GM21390 (cell line): ENCODE data around the gene SUB1.
A peak's percentile ranks its signal among the peaks of the same experiment; 100 is the strongest.
"Not testable (repeated sequence)": the region's sequence is repeated elsewhere in the genome, so short reads cannot be mapped to it uniquely, and the experiment has no call there.

Experiments used
- ATAC-seq: cut with Tn5 transposase; IDR thresholded peaks from one replicate; pipeline ENCODE4 v1.9.1; 2021; ENCODE audit not compliant: unreplicated experiment

SUB1 gene

GRCh38 chr5:32585446-32586275 lies at the start of gene SUB1:
SUB1 (plus strand) TSS chr5:32585557; CDS start chr5:32588513, 2,956 bp downstream.
- ATAC-seq = peak; percentile 44

DNA sequence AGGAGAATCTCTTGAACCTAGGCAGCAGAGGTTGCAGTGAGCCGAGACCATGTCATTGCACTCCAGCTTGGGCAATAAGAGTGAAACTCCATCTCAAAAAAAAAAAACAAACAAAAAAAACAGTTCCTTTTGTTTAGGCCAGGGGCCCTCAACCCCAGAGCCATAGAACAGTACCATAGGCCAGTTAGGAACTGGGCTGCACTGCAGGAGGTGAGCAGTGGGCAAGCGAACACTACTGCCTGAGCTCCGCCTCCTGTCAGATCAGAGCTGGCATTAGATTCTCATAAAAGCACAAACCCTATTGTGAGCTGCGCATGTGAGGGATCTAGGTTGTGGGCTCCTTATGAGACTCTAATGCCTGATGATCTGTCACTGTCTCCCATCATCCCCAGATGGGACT lies 49.1 kb upstream of the SUB1 start:
- no peak for ATAC-seq

- ATAC-seq = peak; percentile 24
These were observed 47.8 kb upstream of the SUB1 start for GRCh38 chr5:32537437-32538029.

- ATAC-seq = peak; percentile 69
These were observed 47.3 kb upstream of the SUB1 start for GRCh38 chr5:32538031-32538547.

DNA sequence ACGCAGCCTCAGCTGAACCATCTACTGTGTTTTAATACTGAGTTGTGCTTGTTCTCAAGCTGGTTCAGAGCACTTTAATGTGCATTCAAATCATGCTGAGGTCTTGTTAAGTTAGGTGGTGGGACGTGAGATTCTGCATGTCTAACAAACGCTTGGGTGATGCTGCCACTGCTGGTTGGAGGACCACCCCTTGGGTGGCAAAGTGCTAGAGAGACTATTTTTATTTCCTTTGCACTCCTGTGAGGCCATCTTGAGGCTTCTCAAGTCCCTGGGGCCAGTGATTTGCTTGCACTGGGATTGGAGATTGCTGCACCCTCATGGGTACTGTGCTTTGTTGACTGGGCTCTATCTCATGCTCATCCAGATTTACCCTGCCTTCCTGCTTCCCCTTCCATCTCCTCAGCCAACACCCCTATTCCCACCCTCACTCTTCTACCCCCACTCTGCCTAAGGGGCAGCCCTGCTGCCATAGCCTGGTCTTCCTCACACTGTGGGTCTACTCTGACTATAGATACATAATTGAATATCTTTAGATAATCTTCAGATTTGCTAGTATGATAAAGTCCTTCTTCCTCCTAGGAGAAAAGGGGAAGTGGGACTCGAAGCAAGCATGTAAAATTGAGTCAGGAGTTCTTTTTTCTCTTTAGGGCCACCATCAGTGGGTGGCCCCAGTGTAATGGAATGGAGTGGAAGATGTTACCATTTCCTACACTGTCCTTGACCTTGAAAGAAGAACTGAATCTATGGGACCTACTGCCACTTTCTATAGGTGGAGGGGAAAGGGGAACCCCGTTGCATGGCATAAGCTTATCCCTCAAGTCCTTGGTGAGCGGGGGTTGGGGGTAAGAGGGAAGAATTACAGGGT lies 45.1 kb upstream of the SUB1 start:
- ATAC-seq = peak; percentile 17

- ATAC-seq = no peak
These were observed 44.1 kb upstream of the SUB1 start for GRCh38 chr5:32541241-32541640.

DNA sequence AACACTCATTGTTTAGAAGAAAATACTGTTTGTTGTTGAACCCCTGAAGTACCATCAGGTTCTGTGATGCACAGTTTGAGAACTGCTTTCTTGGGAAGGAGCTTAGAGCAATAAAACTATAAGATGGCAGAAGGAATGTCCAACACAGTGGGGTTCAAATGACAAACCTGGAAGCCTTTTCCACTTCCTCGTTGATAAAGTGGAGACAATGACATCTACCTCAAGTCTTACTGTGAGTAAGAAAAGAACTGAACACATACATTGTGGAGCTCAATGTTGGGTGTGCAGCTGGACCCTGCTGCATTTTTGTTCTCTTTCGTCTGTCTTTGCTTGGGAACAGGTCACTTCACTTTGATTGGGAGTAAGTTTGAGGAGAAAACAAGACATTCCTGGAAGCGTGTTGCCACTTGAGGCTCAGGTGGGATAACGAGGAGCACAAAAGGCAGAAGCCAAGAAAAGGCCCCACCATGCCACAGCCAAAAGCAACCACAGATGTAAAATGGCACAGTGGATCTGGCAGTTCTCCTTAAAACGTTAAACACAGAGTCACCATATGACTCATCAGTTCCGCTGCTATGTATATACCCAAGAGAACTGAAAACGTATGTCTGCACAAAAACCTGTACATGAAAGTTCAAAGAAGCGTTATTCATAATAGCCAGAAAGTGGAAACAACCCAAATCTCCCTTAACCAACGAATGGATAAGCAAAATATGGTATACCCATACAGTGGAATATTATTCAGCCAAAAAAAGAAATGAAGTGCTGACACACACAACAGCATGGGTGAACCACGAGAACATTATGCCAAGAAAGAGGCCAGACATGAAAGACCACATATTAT lies 42.9 kb upstream of the SUB1 start:
- peak; percentile 69 for ATAC-seq

- no peak for ATAC-seq
These were observed 42.1 kb upstream of the SUB1 start for GRCh38 chr5:32543291-32543690.

GRCh38 chr5:32545102-32545800 lies 40.1 kb upstream of the SUB1 start:
- ATAC-seq = no peak

DNA sequence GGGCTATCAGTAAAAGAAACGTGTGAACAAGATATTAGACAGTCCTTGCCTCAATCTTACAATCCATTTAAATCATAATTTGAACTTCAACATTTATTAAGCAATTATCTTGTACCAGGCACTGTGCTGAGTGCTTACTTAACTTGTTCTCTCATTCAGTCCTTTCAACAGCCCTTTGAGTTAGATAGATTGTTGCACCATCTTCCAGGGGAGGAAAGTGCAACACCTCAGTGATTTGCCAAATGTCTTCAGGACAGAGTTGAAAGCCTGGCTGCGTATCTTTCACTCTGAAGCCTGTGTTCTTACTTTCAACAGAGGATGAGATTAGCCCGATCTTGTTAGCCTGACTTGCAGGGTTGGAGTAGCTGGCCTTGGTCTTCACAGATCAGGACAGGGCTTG lies 34.2 kb upstream of the SUB1 start:
- no peak for ATAC-seq

DNA sequence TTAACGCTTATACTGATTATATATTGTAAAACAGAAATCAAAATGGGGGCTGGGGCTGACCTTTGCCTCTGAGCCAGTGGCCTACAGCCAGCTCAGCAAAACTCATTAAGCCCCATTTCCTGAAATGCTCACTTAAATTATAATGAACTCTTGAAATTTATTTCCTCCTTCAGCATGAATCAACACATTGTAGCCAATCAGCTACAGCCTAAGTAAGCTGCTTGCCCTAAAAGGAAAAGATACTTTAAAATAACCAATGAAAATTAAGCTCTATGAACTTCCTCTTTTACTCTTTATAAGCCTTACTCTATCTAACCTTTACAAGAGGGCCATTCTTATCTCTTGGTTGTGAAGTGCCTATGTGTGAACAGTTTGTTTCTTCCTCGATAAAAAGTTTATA lies 33.5 kb upstream of the SUB1 start:
- no peak for ATAC-seq

DNA sequence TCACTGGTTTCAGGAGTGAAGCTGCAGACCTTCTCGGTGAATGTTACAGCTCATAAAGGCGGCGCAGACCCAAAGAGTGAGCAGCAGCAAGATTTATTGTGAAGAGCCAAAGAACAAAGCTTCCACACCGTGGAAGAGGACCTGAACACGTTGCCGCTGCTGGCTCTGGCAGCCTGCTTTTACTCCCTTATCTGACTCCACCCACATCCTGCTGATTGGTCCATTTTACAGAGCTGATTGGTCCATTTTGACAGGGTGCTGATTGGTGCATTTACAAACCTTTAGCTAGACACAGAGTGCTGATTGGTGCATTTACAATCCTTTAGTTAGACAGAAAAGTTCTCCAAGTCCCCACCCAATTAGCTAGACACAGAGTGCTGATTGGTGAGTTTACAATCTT lies 32.9 kb upstream of the SUB1 start:
- ATAC-seq = not testable (repeated sequence)

DNA sequence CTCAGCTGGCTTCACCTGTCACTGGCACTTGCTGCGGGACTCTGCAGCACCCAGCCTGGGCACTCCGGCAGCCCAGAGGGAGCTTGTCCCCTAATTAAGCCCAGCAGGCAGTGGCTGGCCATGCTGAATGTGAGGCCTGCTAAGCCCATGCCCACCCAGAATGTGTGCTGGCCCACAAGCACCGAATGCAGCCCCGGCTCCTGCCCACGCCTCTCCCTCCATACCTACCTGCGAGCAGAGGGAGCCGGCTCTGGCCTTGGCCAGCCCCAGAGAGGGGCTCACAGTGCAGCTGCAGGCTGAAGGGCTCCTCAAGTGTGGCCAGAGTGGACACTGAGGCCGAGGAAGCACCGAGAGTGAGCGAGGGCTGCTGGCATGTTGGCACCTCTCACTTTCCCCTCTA lies 32.4 kb upstream of the SUB1 start:
- ATAC-seq = no peak

DNA sequence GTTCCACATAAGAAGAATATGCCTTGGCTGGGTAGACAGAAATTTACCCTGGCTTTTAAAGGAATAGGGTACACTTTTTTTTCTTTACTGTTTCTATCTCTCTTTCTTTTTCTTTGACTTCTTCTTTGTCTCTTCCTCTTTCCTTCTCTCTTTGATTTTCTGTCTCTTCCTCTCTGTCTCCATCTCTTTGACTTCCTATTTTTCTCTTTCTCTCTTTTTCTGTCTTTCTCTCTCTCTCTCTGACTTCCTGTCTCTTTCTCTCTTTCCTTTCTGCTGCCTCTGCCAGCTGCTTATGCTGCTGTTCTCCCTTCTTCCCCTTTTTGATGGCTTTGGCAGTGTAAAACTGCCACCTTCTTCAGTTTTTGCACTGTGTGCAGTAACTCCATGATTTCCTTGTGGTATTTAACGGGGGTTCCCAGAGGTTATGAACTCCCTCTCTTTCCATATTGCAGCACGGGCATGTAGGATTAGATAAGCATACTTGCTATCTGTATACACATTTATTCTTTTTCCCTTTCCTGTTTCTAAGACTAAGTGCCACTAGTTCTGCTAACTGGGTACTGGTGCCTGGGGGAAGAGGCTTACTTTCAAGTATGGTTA lies 31.1 kb upstream of the SUB1 start:
- not testable (repeated sequence) for ATAC-seq

DNA sequence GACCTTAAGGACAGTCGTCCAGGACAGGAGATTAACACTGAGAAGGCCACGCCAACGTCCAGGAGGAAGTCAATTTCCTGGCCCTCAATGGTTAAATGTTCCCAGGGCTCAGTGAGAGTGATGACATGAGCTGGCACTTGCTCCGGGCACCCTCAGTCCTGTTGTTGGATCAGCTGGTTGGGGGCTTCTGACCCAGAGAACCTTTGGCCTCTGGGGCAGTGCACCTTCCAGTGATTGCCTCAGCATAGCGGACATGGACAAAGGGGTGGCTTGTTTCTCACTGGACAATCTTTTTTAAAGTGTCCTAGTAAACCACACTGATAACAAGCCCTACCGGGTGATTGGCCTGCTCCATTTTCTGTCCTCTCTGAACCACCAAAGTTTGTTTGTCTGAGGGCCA lies 28.8 kb upstream of the SUB1 start:
- ATAC-seq = not testable (repeated sequence)

DNA sequence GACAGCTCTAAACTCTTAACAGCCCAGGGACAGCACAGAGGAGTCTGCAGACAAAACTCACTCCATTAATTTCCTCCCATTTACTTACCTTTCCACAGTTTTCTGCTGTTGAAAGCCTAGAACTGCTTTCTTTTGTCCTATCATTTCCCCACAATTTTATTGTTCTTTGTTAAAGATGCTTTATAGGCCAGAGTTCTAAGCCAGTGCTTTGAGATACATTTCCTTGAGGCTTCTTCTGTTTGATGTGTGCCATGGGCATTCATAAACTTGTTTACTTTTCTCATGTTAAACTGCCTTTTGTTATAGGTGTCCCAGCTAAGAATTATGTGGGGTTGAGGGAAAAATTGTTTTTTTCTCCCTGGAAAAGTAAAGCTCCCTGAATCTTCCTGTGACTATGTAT lies 25.9 kb upstream of the SUB1 start:
- no peak for ATAC-seq

GRCh38 chr5:32559921-32560320 lies 25.4 kb upstream of the SUB1 start:
- ATAC-seq = no peak

- no peak for ATAC-seq
These were observed 23.3 kb upstream of the SUB1 start for GRCh38 chr5:32562056-32562455.

DNA sequence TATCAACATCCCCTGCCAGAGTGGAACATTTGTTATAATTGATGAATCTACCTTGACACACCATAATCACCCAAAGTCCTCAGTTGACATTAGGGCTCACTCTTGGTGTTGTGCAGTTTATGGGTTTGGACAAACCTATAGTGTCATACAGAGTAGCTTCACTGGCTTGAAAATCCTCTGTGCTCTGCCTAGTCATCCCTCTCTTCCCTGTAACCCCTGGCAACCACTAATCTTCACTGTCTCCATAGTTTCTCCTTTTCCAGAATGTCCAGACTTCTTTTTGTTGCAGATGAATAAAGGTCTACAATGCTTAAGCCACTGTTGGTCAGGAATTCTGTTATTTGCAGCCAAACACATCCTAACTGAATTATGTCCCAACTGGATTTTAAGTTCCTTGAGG lies 22.5 kb upstream of the SUB1 start:
- ATAC-seq = no peak

DNA sequence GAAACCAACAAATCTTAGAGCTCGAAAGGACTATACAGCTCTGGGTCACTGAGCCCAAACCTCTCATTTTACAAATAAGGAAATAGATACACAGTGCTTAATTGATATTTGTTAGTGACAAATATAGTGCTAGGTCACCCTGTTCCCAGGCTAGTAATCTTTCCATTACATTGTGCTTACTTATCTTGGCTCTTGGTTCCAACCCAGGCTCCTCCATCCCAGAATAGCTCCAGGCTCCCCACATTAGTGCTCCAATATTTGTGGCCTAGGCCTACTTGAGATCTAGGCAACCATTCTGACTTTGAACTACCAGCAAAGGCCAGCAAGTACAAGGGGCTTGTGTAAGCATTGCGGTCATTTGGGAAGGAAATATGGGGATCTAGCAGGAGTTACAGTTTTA lies 21.7 kb upstream of the SUB1 start:
- ATAC-seq = no peak
